ENCODE data around the gene AGXT. TPM values are rescaled to one million over a fixed set of nuclear protein-coding genes. Genes with fewer than 3 reads are reported as not detected.

The AGXT gene
- total and polyA plus RNA-seq, 2 of the 8 experiments (the other 6 are each of a cell fraction or from before 2014, with no cell fraction given) = 0.03 TPM; not detected in 1

DNA sequence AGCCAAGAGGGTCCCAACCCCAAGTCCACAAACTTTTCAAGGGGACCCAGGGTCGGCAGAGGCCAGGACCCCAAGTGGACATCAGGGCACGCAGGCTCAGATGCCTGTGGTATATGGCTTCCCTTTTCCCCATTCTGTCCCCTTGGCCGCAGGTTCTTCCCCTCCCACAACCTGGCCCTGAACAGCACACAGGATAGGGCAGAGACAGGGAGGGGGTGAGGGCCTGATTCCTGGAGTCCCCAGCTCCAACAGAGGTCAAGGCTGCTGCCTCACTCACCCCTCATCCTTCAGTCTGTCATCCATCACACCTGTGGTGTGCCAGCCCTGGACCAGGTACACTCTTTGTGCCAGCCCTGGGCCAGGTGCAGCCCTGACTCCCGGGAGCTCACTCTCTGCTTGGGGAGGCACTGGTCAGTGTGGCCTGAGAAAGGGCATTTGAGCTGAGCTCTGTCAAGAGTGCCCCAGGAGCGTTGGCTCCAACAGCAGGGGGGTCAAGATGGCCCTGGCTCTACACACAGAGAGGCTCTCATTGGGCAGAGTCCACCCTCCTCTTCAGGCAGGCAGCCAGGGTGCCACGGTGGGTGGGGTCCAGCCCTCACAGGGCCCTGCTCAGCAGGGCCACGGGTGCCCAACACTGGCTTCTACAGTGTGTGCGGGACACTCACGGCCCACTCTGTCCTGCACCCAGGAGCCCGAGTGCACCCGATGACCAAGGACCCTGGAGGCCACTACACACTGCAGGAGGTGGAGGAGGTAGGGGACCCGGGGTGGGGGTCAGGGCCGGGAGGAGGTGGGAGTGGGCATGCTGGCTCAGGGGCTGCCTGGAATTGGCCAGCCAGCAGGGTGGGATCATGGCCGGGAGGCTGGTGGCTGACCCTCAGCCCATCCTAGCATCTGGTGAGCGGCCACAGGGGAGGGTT, 1.6 kb downstream of the AGXT start (continued):
- TF ChIP-seq CBX5 (IDR thresholded peaks at IDR 0.05; ENCODE audit: low read depth, low read length) (no peak), PHF8 (conservative IDR thresholded peaks at IDR 0.05; ENCODE audit: low read depth, low read length) (no peak), TEAD4 (IDR thresholded peaks at IDR 0.05; ENCODE audit: low read depth, low read length) (no peak), RAD21 (IDR thresholded peaks at IDR 0.05 in 1 of 2, conservative IDR thresholded peaks at IDR 0.05 in 1 of 2; ENCODE audit: low read depth in 2 of 2, low read length in 2 of 2) (no peak), ZNF274 (IDR thresholded peaks at IDR 0.05; ENCODE audit: borderline replicate concordance, extremely low read depth, low read length) (no peak), JUND (IDR thresholded peaks at IDR 0.05; ENCODE audit: low read length) (no peak)
- TF ChIP-seq, protein P1, sequence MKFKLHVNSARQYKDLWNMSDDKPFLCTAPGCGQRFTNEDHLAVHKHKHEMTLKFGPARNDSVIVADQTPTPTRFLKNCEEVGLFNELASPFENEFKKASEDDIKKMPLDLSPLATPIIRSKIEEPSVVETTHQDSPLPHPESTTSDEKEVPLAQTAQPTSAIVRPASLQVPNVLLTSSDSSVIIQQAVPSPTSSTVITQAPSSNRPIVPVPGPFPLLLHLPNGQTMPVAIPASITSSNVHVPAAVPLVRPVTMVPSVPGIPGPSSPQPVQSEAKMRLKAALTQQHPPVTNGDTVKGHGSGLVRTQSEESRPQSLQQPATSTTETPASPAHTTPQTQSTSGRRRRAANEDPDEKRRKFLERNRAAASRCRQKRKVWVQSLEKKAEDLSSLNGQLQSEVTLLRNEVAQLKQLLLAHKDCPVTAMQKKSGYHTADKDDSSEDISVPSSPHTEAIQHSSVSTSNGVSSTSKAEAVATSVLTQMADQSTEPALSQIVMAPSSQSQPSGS (IDR thresholded peaks at IDR 0.05; ENCODE audit: low read length) = no peak

Measured in H1 (cell line).